ENCODE results near the gene RAI1. TPM values are rescaled to one million over a fixed set of nuclear protein-coding genes. Genes with fewer than 3 reads are reported as not detected.

Gene RAI1
- total and polyA plus RNA-seq, 5 donors from 2014 or later, result 0.80 to 11.4 (median 1.1) TPM

DNA sequence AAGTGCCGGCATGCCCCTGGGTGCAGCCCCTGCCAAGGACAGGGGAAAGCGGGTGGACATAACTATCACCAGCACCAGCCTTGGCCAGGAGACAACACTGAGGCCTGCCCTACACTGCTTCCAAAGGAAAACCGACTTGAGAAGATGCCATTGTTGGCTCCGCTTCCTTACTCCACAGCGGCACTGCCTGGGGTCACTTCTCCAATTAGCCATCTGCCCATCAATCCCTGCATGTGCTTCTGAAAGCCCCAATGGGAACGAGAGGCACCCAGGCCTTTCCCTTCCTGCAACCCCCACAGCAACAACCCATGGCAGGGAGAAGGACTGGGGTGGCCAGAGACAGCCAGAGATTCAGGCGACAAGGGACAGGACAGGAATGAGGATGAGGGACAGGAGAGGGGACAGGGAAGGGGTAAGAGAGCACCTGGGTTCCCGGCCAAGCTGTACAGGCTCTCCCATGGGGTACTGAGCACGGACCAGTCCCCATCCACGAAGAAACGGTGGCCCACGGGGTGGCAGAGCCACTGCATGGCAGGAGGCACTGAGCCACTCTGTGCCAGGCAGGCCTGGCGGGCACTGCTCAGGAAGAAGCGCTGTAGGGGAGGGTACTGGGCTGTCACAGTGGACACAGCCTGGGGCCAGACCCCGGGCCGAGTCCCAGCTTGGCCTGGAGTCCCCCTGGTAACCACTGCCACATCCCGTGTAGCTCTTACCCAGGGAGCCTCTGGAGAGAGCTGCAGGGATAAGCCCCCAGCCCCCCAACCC is 134.4 kb downstream of the RAI1 start:
- no peak overlapping the region for H3K4me3 ChIP-seq (ENCODE audit: low read depth, low read length)
- ATAC-seq (ENCODE audit: low read depth in 2 of 2) (no peak), DNase-seq (no peak)
- no peaks in the 10 kb centered on the region for H3K27me3 ChIP-seq (ENCODE audit: control insufficient read depth, insufficient read depth, low read length)
- no peaks in the 10 kb centered on the region for H3K36me3 ChIP-seq (ENCODE audit: control insufficient read depth, insufficient read depth, low read length)
- H3K4me3 Mint-ChIP-seq, result no peak overlapping the region
- H3K9me3 Mint-ChIP-seq, result no peaks in the 10 kb centered on the region
- peaks cover 0 to 32% (median 14%) of the 10 kb centered on the region in 4 donors for H3K4me1 Mint-ChIP-seq
- no peak overlapping the region for H3K27ac ChIP-seq (ENCODE audit: insufficient read depth, low read length, poor library complexity, severe bottlenecking)
- H3K27ac Mint-ChIP-seq, result no peak overlapping the region
- peaks cover 5% of the 10 kb centered on the region for H3K36me3 Mint-ChIP-seq
- no peaks in the 10 kb centered on the region for H3K9me3 ChIP-seq (ENCODE audit: control insufficient read depth in 2 of 2, low read length in 2 of 2)
- H3K4me1 ChIP-seq (ENCODE audit: control insufficient read depth, insufficient read depth, low read length, poor library complexity, severe bottlenecking), result peaks cover 24% of the 10 kb centered on the region
- no peaks in the 10 kb centered on the region for H3K27me3 Mint-ChIP-seq

GRCh38 chr17:17816240-17816814 is 135.1 kb downstream of the RAI1 start:
- Mint-ChIP-seq H3K27me3 (no peaks in the 10 kb centered on the region), H3K36me3 (peaks cover 5% of the 10 kb centered on the region), H3K4me1 (peaks cover 0 to 39% (median 19%) of the 10 kb centered on the region in 4 donors), H3K9me3 (no peaks in the 10 kb centered on the region), H3K4me3 (no peak overlapping the region), H3K27ac (no peak overlapping the region)
- Histone ChIP-seq H3K4me1 (ENCODE audit: control insufficient read depth, insufficient read depth, low read length, poor library complexity, severe bottlenecking) (peaks cover 25% of the 10 kb centered on the region), H3K27me3 (ENCODE audit: control insufficient read depth, insufficient read depth, low read length) (no peaks in the 10 kb centered on the region), H3K9me3 (ENCODE audit: control insufficient read depth in 2 of 2, low read length in 2 of 2) (no peaks in the 10 kb centered on the region), H3K36me3 (ENCODE audit: control insufficient read depth, insufficient read depth, low read length) (no peaks in the 10 kb centered on the region), H3K27ac (ENCODE audit: insufficient read depth, low read length, poor library complexity, severe bottlenecking) (no peak overlapping the region), H3K4me3 (ENCODE audit: low read depth, low read length) (no peak overlapping the region)
- no peak for DNase-seq
- ATAC-seq (ENCODE audit: low read depth in 2 of 2), result no peak

GRCh38 chr17:17816831-17817551 is 135.7 kb downstream of the RAI1 start:
- H3K27ac Mint-ChIP-seq, result no peak overlapping the region
- H3K4me1 ChIP-seq (ENCODE audit: control insufficient read depth, insufficient read depth, low read length, poor library complexity, severe bottlenecking), result peaks cover 27% of the 10 kb centered on the region
- H3K4me3 ChIP-seq (ENCODE audit: low read depth, low read length), result no peak overlapping the region
- H3K9me3 ChIP-seq (ENCODE audit: control insufficient read depth in 2 of 2, low read length in 2 of 2), result no peaks in the 10 kb centered on the region
- H3K27me3 Mint-ChIP-seq, result no peaks in the 10 kb centered on the region
- H3K9me3 Mint-ChIP-seq, result no peaks in the 10 kb centered on the region
- H3K36me3 ChIP-seq (ENCODE audit: control insufficient read depth, insufficient read depth, low read length), result no peaks in the 10 kb centered on the region
- no peak overlapping the region for H3K27ac ChIP-seq (ENCODE audit: insufficient read depth, low read length, poor library complexity, severe bottlenecking)
- ATAC-seq (ENCODE audit: low read depth in 2 of 2) (no peak), DNase-seq (no peak)
- H3K27me3 ChIP-seq (ENCODE audit: control insufficient read depth, insufficient read depth, low read length), result no peaks in the 10 kb centered on the region
- H3K4me3 Mint-ChIP-seq, result no peak overlapping the region
- H3K36me3 Mint-ChIP-seq, result peaks cover 5% of the 10 kb centered on the region
- H3K4me1 Mint-ChIP-seq, result peaks cover 0 to 41% (median 22%) of the 10 kb centered on the region in 4 donors

DNA sequence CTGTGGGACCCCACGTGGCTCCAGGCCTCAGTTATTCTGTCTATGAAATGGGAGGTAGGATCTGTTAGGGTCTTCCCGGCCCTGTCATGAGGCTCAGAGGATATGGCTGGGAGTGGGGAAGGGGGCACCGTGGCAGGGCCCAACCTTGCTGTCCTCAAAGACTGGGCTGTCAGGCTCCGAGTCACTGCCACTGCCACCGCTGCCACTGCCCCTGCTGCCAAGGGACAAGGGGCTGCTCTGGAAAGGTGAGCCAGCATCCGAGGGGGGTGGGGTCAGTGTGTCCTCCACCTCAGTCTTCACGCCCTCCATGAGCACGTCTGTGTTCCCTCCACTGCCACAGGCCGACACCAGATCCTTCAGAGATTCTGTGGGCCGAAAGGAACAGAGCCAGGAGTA is 136.3 kb downstream of the RAI1 start:
- ATAC-seq (ENCODE audit: low read depth in 2 of 2) (no peak), DNase-seq (no peak)
- Mint-ChIP-seq H3K27me3 (no peaks in the 10 kb centered on the region), H3K4me3 (peak overlapping the region in 1 of 4 donors; percentile 74), H3K9me3 (no peaks in the 10 kb centered on the region), H3K36me3 (peaks cover 5% of the 10 kb centered on the region), H3K27ac (no peak overlapping the region), H3K4me1 (peaks cover 0 to 44% (median 26%) of the 10 kb centered on the region in 4 donors)
- Histone ChIP-seq H3K4me1 (ENCODE audit: control insufficient read depth, insufficient read depth, low read length, poor library complexity, severe bottlenecking) (peaks cover 28% of the 10 kb centered on the region), H3K27ac (ENCODE audit: insufficient read depth, low read length, poor library complexity, severe bottlenecking) (no peak overlapping the region), H3K27me3 (ENCODE audit: control insufficient read depth, insufficient read depth, low read length) (no peaks in the 10 kb centered on the region), H3K4me3 (ENCODE audit: low read depth, low read length) (no peak overlapping the region), H3K36me3 (ENCODE audit: control insufficient read depth, insufficient read depth, low read length) (no peaks in the 10 kb centered on the region), H3K9me3 (ENCODE audit: control insufficient read depth in 2 of 2, low read length in 2 of 2) (no peaks in the 10 kb centered on the region)

- Histone ChIP-seq H3K36me3 (ENCODE audit: control insufficient read depth, insufficient read depth, low read length) (no peaks in the 10 kb centered on the region), H3K27ac (ENCODE audit: insufficient read depth, low read length, poor library complexity, severe bottlenecking) (no peak overlapping the region), H3K9me3 (ENCODE audit: control insufficient read depth in 2 of 2, low read length in 2 of 2) (no peaks in the 10 kb centered on the region), H3K4me3 (ENCODE audit: low read depth, low read length) (no peak overlapping the region), H3K27me3 (ENCODE audit: control insufficient read depth, insufficient read depth, low read length) (no peaks in the 10 kb centered on the region), H3K4me1 (ENCODE audit: control insufficient read depth, insufficient read depth, low read length, poor library complexity, severe bottlenecking) (peaks cover 33% of the 10 kb centered on the region)
- no peak for ATAC-seq (ENCODE audit: low read depth in 2 of 2)
- Mint-ChIP-seq H3K27ac (peak overlapping the region in 1 of 3 donors; percentile 52), H3K36me3 (peaks cover 5% of the 10 kb centered on the region), H3K4me1 (peaks cover 0 to 49% (median 31%) of the 10 kb centered on the region in 4 donors), H3K9me3 (no peaks in the 10 kb centered on the region), H3K4me3 (peak overlapping the region in 2 of 4 donors; percentile 20 to 74), H3K27me3 (no peaks in the 10 kb centered on the region)
- no peak for DNase-seq
Measured at GRCh38 chr17:17818088-17818526, 136.8 kb downstream of the RAI1 start.

GRCh38 chr17:17819111-17819510 is 137.9 kb downstream of the RAI1 start:
- ATAC-seq (ENCODE audit: low read depth in 2 of 2) (no peak), DNase-seq (no peak)
- Mint-ChIP-seq H3K4me1 (peaks cover 0 to 56% (median 36%) of the 10 kb centered on the region in 4 donors), H3K36me3 (peaks cover 5% of the 10 kb centered on the region), H3K27me3 (no peaks in the 10 kb centered on the region), H3K27ac (peak overlapping the region in 1 of 3 donors; percentile 86), H3K9me3 (no peaks in the 10 kb centered on the region), H3K4me3 (peak overlapping the region in 1 of 4 donors; percentile 80)
- no peaks in the 10 kb centered on the region for H3K36me3 ChIP-seq (ENCODE audit: control insufficient read depth, insufficient read depth, low read length)
- H3K27me3 ChIP-seq (ENCODE audit: control insufficient read depth, insufficient read depth, low read length), result no peaks in the 10 kb centered on the region
- peaks cover 40% of the 10 kb centered on the region for H3K4me1 ChIP-seq (ENCODE audit: control insufficient read depth, insufficient read depth, low read length, poor library complexity, severe bottlenecking)
- no peaks in the 10 kb centered on the region for H3K9me3 ChIP-seq (ENCODE audit: control insufficient read depth in 2 of 2, low read length in 2 of 2)
- H3K4me3 ChIP-seq (ENCODE audit: low read depth, low read length), result no peak overlapping the region
- H3K27ac ChIP-seq (ENCODE audit: insufficient read depth, low read length, poor library complexity, severe bottlenecking), result no peak overlapping the region

DNA sequence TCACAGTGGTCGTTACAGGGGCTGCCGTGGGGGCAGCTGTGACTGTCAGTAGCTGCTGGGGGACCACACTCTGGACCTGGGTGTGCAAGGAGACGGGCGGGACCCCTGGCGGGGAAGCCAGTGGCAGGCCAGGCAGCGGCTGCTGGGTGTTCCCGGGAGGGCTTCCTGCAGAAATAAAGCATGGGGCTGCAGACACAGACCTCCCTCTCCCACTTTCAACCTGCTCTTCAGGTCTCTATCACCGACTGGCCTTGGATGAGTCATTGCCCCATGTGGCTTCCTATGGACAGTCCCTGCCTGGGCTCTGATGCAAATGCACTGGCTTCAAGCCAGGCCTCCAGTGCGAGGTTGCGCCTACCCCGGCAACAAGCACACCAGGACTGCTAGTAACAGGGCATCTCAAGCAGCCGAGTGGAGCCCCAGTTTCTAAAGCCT is 138.3 kb downstream of the RAI1 start:
- no peaks in the 10 kb centered on the region for H3K27me3 ChIP-seq (ENCODE audit: control insufficient read depth, insufficient read depth, low read length)
- DNase-seq, result peak in 2 of 3 donors; percentile 26 to 75
- no peaks in the 10 kb centered on the region for H3K27me3 Mint-ChIP-seq
- H3K27ac Mint-ChIP-seq, result peak overlapping the region in 2 of 3 donors; percentile 43 to 76
- peak overlapping the region in 2 of 4 donors; percentile 71 to 80 for H3K4me3 Mint-ChIP-seq
- H3K9me3 Mint-ChIP-seq, result no peaks in the 10 kb centered on the region
- no peaks in the 10 kb centered on the region for H3K9me3 ChIP-seq (ENCODE audit: control insufficient read depth in 2 of 2, low read length in 2 of 2)
- no peaks in the 10 kb centered on the region for H3K36me3 ChIP-seq (ENCODE audit: control insufficient read depth, insufficient read depth, low read length)
- peaks cover 45% of the 10 kb centered on the region for H3K4me1 ChIP-seq (ENCODE audit: control insufficient read depth, insufficient read depth, low read length, poor library complexity, severe bottlenecking)
- ATAC-seq (ENCODE audit: low read depth in 2 of 2), result peak; percentile 34 to 38
- H3K36me3 Mint-ChIP-seq, result peaks cover 5% of the 10 kb centered on the region
- peaks cover 0 to 60% (median 38%) of the 10 kb centered on the region in 4 donors for H3K4me1 Mint-ChIP-seq
- H3K4me3 ChIP-seq (ENCODE audit: low read depth, low read length), result no peak overlapping the region
- H3K27ac ChIP-seq (ENCODE audit: insufficient read depth, low read length, poor library complexity, severe bottlenecking), result peak overlapping the region; percentile 33

All from CD4-positive, CD25-positive, alpha-beta regulatory T cell (primary cell).